HepG2 (cell line): ENCODE measurements around the gene SRRM3. TPM values are rescaled to one million over a fixed set of nuclear protein-coding genes. Genes with fewer than 3 reads are reported as not detected.

Experiments
- ARHGAP35 ChIP-seq: sonication (generic); formaldehyde crosslinking; IDR thresholded peaks from 2 replicates; pipeline ENCODE4 v1.9.0; 2022; ENCODE audit warnings: mild to moderate bottlenecking, inconsistent platforms, moderate library complexity, missing genetic modification reagents, borderline replicate concordance
- BHLHE40 ChIP-seq: IDR thresholded peaks from 2 replicates; pipeline ENCODE4 v1.6.1; 2011; ENCODE audit warnings: low read length, improper control_type of control experiment
- FOXM1 ChIP-seq: sonication (generic); formaldehyde crosslinking; IDR thresholded peaks from 2 replicates; pipeline ENCODE4 v1.5.0; 2020; ENCODE audit warnings: missing genetic modification reagents
- HBP1 ChIP-seq: IDR thresholded peaks from 2 replicates; pipeline ENCODE4 v1.6.1; 2016; ENCODE audit warnings: low read depth, control low read depth
- HOMEZ ChIP-seq: IDR thresholded peaks from 2 replicates; pipeline ENCODE4 v1.6.1; 2016; ENCODE audit warnings: low read depth
- KDM6A ChIP-seq: IDR thresholded peaks from 2 replicates; pipeline ENCODE4 v1.6.1; 2016; ENCODE audit warnings: low read depth
- NR0B2 ChIP-seq: sonication (generic); formaldehyde crosslinking; IDR thresholded peaks from 2 replicates; pipeline ENCODE4 v1.4.0; 2020; ENCODE audit warnings: mild to moderate bottlenecking, missing genetic modification reagents
- NR2F1 ChIP-seq, 2 experiments: fragments of 450-650 bp in 1 of 2; formaldehyde crosslinking in 1 of 2; IDR thresholded peaks; 2 replicates each; pipeline versions ENCODE4 v1.5.0 to v1.6.1; 2016 to 2020; ENCODE audit warnings: mild to moderate bottlenecking in 1 of 2, missing compliant biosample characterization in 1 of 2, missing genetic modification reagents in 1 of 2, moderate library complexity in 1 of 2
- SOX13 ChIP-seq, 3 experiments: fragments of 450-650 bp in 1 of 3; sonication (generic) in 1 of 3; formaldehyde crosslinking in 1 of 3; IDR thresholded peaks in 2 of 3; conservative IDR thresholded peaks in 1 of 3; 2 replicates each; pipeline versions ENCODE4 v1.5.0 to v1.6.1; 2016 to 2020; ENCODE audit warnings: antibody characterized with exemption in 1 of 3, mild to moderate bottlenecking in 1 of 3, missing compliant biosample characterization in 1 of 3, missing genetic modification reagents in 1 of 3, moderate library complexity in 1 of 3
- TSC22D2 ChIP-seq: sonication (generic); formaldehyde crosslinking; IDR thresholded peaks from 2 replicates; pipeline ENCODE4 v1.5.1; 2020; ENCODE audit warnings: missing genetic modification reagents, mild to moderate bottlenecking, borderline replicate concordance
- XBP1 ChIP-seq: sonication (generic); formaldehyde crosslinking; IDR thresholded peaks from 2 replicates; pipeline ENCODE4 v1.5.0; 2020; ENCODE audit warnings: missing genetic modification reagents
- ZNF326 ChIP-seq: sonication (generic); formaldehyde crosslinking; IDR thresholded peaks from 2 replicates; pipeline ENCODE4 v1.4.0; 2020; ENCODE audit warnings: missing genetic modification reagents, borderline replicate concordance
- ZNF337 ChIP-seq: sonication (generic); formaldehyde crosslinking; IDR thresholded peaks from 2 replicates; pipeline ENCODE4 v1.5.1; 2020; ENCODE audit warnings: missing genetic modification reagents, low read depth, mild to moderate bottlenecking, borderline replicate concordance
- ZNF609 ChIP-seq: sonication (generic); formaldehyde crosslinking; IDR thresholded peaks from 2 replicates; pipeline ENCODE4 v1.4.0; 2020; ENCODE audit warnings: mild to moderate bottlenecking, missing genetic modification reagents, borderline replicate concordance
- ZNF710 ChIP-seq: sonication (generic); formaldehyde crosslinking; IDR thresholded peaks from 2 replicates; pipeline ENCODE4 v1.5.0; 2020; ENCODE audit warnings: mild to moderate bottlenecking, missing genetic modification reagents, borderline replicate concordance
- ZSCAN21 ChIP-seq: sonication (generic); formaldehyde crosslinking; IDR thresholded peaks from 2 replicates; pipeline ENCODE4 v1.8.0; 2022; ENCODE audit warnings: mild to moderate bottlenecking, missing genetic modification reagents, moderate library complexity, borderline replicate concordance
- polyA plus RNA-seq, 8 experiments: library from polyadenylated mRNA; depleted of rRNA in 3 of 8; stranded (reverse) in 7 of 8; unstranded in 1 of 8; fragments of >200 nt; fragmentation: Illumina TruSeq in 4 of 8; extraction: Trizol in 4 of 8; gene quantifications; 2 replicates each; pipeline versions ENCODE4 v1.2.1 to v1.2.3, GENCODE V29; 2011 to 2016; ENCODE audit warnings: low read depth in 4 of 8, missing spikeins in 1 of 8, mixed read lengths in 1 of 8; ENCODE audit not compliant: insufficient read depth in 1 of 8
- total RNA-seq, 5 experiments: library from RNA; depleted of rRNA; stranded (reverse); fragments of >200 nt; fragmentation: Illumina TruSeq; extraction: Trizol; gene quantifications; 2 replicates each; pipeline ENCODE4 v1.2.3, GENCODE V29; 2016; ENCODE audit warnings: low read depth in 1 of 5

Gene SRRM3
- total and polyA plus RNA-seq, 2 of the 13 experiments (the other 11 are each of a cell fraction or from before 2014, with no cell fraction given) = 0.13 to 0.54 TPM

- TF ChIP-seq NR2F1 (CRISPR knock-in tag; IDR thresholded peaks at IDR 0.05) (no peak), HOMEZ (CRISPR knock-in tag) (no peak; the same call in 1 of the 2 replicates), SOX13 (IDR thresholded peaks at IDR 0.05) (no peak), SOX13 (CRISPR knock-in tag; conservative IDR thresholded peaks at IDR 0.05 in 1 of 2, IDR thresholded peaks at IDR 0.05 in 1 of 2) (no peak), NR0B2 (CRISPR knock-in tag) (peak; percentile 77; the same call in 1 of the 2 replicates), XBP1 (CRISPR knock-in tag) (no peak), HBP1 (CRISPR knock-in tag) (no peak), ARHGAP35 (no peak), BHLHE40 (no peak), ZSCAN21 (0 out of 2 replicates have a peak, but pooled peaks have one; percentile 70), KDM6A (CRISPR knock-in tag) (no peak), TSC22D2 (CRISPR knock-in tag) (no peak), ZNF710 (CRISPR knock-in tag) (peak; percentile 42; the same call in 1 of the 2 replicates), ZNF326 (no peak), FOXM1 (CRISPR knock-in tag) (0 out of 2 replicates have a peak, but pooled peaks have one; percentile 11), ZNF609 (CRISPR knock-in tag) (0 out of 2 replicates have a peak, but pooled peaks have one; percentile 45), ZNF337 (no peak)
Measured at GRCh38 chr7:76166404-76167255, 35.1 kb upstream of the SRRM3 start (continued).
